Stomach (tissue), 4 donors: Measurements from ENCODE around the gene CDKN2AIPNL.

Experiments used
- POLR2A ChIP-seq, 4 donors: fragments of 450-650 bp; IDR thresholded peaks; one replicate each; pipeline ENCODE4 v1.6.1; 2016; ENCODE audit warnings: antibody characterized with exemption in 4 of 4, control low read depth in 2 of 4, mild to moderate bottlenecking in 1 of 4, moderate library complexity in 1 of 4
- POLR2AphosphoS5 ChIP-seq, 3 donors: sonication (generic); formaldehyde crosslinking; IDR thresholded peaks; one replicate each; pipeline ENCODE4 v1.6.1; 2016; ENCODE audit warnings: antibody characterized with exemption in 3 of 3
- TF ChIP-seq, protein P1 (sequence below), 7 experiments: fragments of 450-650 bp in 4 of 7; fragments of 200-600 bp in 3 of 7; sonication (generic) in 3 of 7; IDR thresholded peaks; one replicate each; pipeline ENCODE4 v1.5.1; 2016 to 2019; ENCODE audit warnings: antibody characterized with exemption in 7 of 7, control low read depth in 2 of 7, mild to moderate bottlenecking in 1 of 7

DNA sequence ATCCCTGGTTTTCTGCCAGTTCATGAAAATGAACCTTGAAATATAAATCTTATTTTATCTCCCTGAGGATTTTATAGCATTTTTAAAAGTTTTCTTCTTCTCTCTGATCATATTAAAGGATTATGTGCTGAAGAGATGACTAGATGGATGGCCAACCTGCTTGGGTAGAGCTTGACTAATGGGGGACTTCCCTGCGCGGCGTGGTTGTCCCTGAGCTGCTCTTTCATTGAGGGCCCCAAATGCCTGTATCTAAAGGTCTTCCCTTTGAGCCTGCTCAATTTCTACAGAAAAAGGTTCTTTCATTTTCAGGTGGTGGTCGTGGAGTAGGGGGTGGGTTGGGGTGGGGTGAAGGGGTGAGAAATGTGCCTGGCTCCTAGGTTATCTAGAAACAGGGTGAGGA, 20.5 kb upstream of the CDKN2AIPNL start:
- TF ChIP-seq POLR2A (IDR thresholded peaks at IDR 0.05), result no peak
- TF ChIP-seq, protein P1, sequence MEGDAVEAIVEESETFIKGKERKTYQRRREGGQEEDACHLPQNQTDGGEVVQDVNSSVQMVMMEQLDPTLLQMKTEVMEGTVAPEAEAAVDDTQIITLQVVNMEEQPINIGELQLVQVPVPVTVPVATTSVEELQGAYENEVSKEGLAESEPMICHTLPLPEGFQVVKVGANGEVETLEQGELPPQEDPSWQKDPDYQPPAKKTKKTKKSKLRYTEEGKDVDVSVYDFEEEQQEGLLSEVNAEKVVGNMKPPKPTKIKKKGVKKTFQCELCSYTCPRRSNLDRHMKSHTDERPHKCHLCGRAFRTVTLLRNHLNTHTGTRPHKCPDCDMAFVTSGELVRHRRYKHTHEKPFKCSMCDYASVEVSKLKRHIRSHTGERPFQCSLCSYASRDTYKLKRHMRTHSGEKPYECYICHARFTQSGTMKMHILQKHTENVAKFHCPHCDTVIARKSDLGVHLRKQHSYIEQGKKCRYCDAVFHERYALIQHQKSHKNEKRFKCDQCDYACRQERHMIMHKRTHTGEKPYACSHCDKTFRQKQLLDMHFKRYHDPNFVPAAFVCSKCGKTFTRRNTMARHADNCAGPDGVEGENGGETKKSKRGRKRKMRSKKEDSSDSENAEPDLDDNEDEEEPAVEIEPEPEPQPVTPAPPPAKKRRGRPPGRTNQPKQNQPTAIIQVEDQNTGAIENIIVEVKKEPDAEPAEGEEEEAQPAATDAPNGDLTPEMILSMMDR (IDR thresholded peaks at IDR 0.05), result no peak
- TF ChIP-seq POLR2AphosphoS5 (IDR thresholded peaks at IDR 0.05), result no peak
